Right renal pelvis (tissue), 4 donors: ENCODE data around the gene LRPAP1. TPM values are rescaled to one million over a fixed set of nuclear protein-coding genes. Genes with fewer than 3 reads are reported as not detected.
"Not testable (repeated sequence)": the region's sequence is repeated elsewhere in the genome, so short reads cannot be mapped to it uniquely, and the experiment has no call there.

Experiments used
- DNase-seq, 4 donors: peaks; one replicate each; pipeline ENCODE4 v3.0.0-alpha.2; 2013; ENCODE audit warnings: low read depth in 4 of 4, low spot score in 3 of 4, missing footprints in 1 of 4
- polyA plus RNA-seq, 4 donors: library from polyadenylated mRNA; unstranded; fragments of 120-200 nt; gene quantifications; one replicate each; pipeline ENCODE4 v1.2.1, GENCODE V29; 2013; ENCODE audit not compliant: insufficient read length in 4 of 4

The LRPAP1 gene
- polyA plus RNA-seq, 4 donors = 193 to 241 (median 210) TPM

DNA sequence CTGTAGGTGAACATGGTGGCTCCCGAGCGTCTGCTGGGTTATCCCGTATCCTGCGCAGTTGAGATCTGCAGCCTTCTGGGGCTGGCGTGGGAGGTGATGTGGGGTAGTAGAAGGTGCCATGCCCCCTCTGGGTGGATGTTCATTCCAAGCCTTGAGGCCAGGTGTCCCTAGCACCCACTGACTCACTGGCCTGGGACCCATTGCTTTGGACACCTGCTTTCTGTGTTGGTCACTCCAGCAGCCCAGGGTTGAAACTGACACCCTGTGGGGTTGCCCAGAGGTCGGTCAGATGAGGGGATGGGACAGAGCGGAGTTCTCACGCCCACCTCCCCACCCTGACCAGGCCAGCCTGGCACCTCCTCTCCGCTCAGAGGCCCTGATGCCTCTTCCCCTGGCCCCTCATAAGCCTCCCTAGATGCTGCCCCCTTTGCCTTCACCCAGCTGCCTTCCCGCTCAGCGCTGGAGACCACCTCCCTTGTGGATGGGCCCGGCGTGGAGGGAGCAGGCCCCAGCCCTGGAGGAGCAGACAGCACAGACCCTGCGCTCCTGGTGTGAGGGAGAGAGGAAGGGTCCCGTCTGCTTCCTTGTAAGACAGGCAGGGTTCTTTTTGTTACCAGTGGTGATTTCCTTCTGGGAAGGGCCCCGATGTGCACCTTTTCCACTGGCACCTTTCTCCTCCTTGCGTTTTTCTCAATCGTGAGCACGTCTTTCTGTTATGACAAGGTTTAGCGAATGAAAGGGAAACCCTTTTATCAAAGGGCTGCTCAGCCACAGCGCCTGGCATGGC, 67.1 kb downstream of the LRPAP1 start:
- DNase-seq = no peak

- DNase-seq = no peak
These were observed 67.8 kb downstream of the LRPAP1 start for GRCh38 chr4:3464349-3464905.

DNA sequence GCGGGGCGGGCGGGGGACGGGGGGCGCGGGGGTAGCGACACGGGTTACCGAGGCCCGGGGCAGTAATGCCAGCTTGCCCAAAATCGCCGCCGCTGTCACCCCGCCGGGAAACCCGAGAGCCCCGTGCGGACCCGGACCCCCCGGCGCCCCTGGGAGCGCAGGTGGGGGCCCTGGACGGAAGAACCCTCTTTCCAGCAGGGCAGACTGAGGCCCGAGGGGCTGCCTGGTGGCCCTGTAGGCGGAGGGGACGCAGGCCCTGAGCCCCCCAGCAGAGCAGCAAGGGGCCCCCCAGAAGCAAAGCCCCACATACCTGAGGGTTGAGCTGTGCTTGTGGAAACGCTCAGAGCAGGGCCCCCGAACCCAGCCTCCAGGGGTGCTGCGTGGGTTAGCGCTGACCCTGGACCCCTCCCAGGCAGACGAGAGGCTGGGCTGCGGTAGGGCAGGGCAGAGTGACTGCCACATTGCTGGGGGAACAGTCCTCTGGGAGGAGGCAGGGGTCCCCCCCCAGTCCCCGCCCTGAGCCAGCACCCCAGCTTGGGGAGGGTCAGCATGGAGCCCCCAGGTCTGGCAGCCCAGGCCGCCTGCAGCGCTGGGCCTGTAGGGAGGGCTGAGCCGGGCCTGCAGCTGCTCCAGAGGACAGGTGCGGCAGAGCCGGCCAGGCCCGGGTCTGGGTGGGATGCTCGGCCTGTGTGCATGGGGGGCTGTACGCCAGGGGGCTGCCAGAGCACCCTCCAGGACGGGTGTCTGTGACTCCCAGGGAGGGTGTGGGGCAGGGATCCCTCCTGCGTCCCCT, 68.5 kb downstream of the LRPAP1 start:
- DNase-seq = no peak

GRCh38 chr4:3462790-3463415, 69.3 kb downstream of the LRPAP1 start, which contains the start of gene DOK7:
DOK7 (plus strand) TSS chr4:3463306; CDS start chr4:3463376, 70 bp downstream.
- DNase-seq = no peak

DNA sequence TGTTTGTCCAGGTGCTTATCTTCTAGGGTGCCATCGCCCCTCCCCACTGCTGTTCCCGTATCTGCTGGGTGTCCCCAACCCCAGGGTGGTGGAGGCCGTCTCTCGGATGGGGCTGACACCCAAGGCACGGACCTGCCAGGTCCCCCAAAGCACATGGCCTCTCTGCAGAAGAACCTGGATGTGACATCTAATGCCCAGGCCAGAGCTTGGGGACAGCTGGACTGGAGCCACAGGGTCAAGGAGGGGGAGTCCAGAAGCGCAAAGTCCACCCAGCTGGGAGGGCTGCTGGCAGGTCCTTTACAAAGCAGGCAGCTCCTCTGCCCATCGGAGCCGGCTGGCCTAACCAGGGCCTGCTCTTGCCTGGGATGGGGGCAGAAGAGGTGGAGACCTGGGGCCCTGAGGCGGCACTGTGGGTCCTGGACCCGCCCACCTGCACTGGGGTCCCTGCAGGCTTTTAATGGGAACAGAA, 69.9 kb downstream of the LRPAP1 start:
- DNase-seq = no peak

- no peak for DNase-seq
These were observed 70.5 kb downstream of the LRPAP1 start for GRCh38 chr4:3461515-3462291.

- DNase-seq = no peak
These were observed 71.3 kb downstream of the LRPAP1 start for GRCh38 chr4:3460926-3461325.

- not testable (repeated sequence) for DNase-seq
These were observed 73.1 kb downstream of the LRPAP1 start for GRCh38 chr4:3459156-3459555.

DNA sequence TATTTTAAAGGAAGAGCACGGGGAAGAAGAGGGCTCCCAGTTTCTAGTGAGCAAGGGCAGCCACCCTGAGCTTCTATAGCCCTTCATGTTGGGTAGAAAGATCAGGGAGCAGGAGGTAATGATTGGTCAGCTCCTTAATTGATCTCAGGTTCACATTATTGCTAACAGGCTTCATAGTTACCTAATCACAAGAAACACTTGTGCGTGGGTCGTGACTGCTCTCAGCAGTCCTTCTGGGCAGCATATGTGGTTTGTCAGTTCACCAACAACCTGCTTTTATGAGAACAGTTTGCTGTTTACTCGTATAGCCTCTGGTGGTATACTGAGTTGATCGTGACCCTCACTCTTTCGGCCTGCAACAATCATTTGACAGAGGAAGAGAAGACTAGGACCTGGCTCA, 73.9 kb downstream of the LRPAP1 start:
- DNase-seq = no peak

DNA sequence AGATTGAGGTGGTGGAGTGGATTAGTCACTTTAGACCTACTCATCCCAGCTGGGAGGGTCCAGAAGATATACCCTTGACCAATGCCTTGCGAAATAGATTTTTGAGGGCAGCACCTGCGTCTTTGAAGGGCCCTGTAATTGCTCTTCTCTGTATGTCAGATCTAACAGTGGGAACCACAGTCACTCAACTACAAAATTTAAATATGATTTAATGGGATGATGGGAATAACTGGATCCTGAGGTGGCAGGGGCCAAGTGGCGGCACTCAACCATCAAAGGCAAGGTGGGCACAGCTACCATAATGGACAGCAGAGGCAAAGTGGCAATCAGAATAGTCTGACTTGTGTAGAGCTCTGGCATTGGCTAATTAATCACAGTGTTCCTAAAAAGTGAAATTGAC, 76.6 kb downstream of the LRPAP1 start:
- not testable (repeated sequence) for DNase-seq

Other genes with a start within 250 kb of the LRPAP1 start
- 10 to 100 TPM; 36.3 to 49.6 (median 42.8) TPM for gene RGS12, start 239.4 kb downstream of the LRPAP1 start, polyA plus RNA-seq
- gene HGFAC, start 90.5 kb downstream of the LRPAP1 start, polyA plus RNA-seq = 1 to 10 TPM in 3 of 4 donors, under 1 TPM in 1; 0.97 to 1.6 (median 1.3) TPM
- 1 to 10 TPM; 1.6 to 3.5 (median 2.6) TPM for gene DOK7, start 69.1 kb downstream of the LRPAP1 start, polyA plus RNA-seq
- gene ADRA2C, start 234.0 kb upstream of the LRPAP1 start, polyA plus RNA-seq = 10 to 100 TPM in 2 of 4 donors, 1 to 10 TPM in 2; 5.0 to 14.3 (median 10.1) TPM